ENCODE results near the gene DNAH8.
"Not testable (repeated sequence)": the region's sequence is repeated elsewhere in the genome, so short reads cannot be mapped to it uniquely, and the experiment has no call there.

DNAH8 gene

GRCh38 chr6:38796006-38796405 lies 80.9 kb downstream of the DNAH8 start:
- DNase-seq (ENCODE audit: extremely low read depth in 1 of 2, low read depth in 1 of 2), result no peak

GRCh38 chr6:38796437-38796836 lies 81.3 kb downstream of the DNAH8 start:
- DNase-seq (ENCODE audit: extremely low read depth in 1 of 2, low read depth in 1 of 2), result not testable (repeated sequence)

- no peak for DNase-seq (ENCODE audit: extremely low read depth in 1 of 2, low read depth in 1 of 2)
These were observed 81.7 kb downstream of the DNAH8 start for GRCh38 chr6:38796850-38797249.

GRCh38 chr6:38797391-38797790 lies 82.3 kb downstream of the DNAH8 start:
- no peak for DNase-seq (ENCODE audit: extremely low read depth in 1 of 2, low read depth in 1 of 2)

GRCh38 chr6:38799529-38800184 lies 84.5 kb downstream of the DNAH8 start:
- no peak for DNase-seq (ENCODE audit: extremely low read depth in 1 of 2, low read depth in 1 of 2)

- no peak for DNase-seq (ENCODE audit: extremely low read depth in 1 of 2, low read depth in 1 of 2)
These were observed 86.2 kb downstream of the DNAH8 start for GRCh38 chr6:38801305-38801704.

- no peak for DNase-seq (ENCODE audit: extremely low read depth in 1 of 2, low read depth in 1 of 2)
These were observed 87.4 kb downstream of the DNAH8 start for GRCh38 chr6:38802497-38802896.

GRCh38 chr6:38803129-38803528 lies 88.0 kb downstream of the DNAH8 start:
- no peak for DNase-seq (ENCODE audit: extremely low read depth in 1 of 2, low read depth in 1 of 2)

- DNase-seq (ENCODE audit: extremely low read depth in 1 of 2, low read depth in 1 of 2), result no peak
These were observed 89.2 kb downstream of the DNAH8 start for GRCh38 chr6:38804358-38804757.

GRCh38 chr6:38805127-38805655 lies 90.1 kb downstream of the DNAH8 start:
- DNase-seq (ENCODE audit: extremely low read depth in 1 of 2, low read depth in 1 of 2), result no peak

GRCh38 chr6:38805692-38806091 lies 90.6 kb downstream of the DNAH8 start:
- no peak for DNase-seq (ENCODE audit: extremely low read depth in 1 of 2, low read depth in 1 of 2)

GRCh38 chr6:38806271-38806670 lies 91.2 kb downstream of the DNAH8 start:
- no peak for DNase-seq (ENCODE audit: extremely low read depth in 1 of 2, low read depth in 1 of 2)

GRCh38 chr6:38806833-38807232 lies 91.7 kb downstream of the DNAH8 start:
- DNase-seq (ENCODE audit: extremely low read depth in 1 of 2, low read depth in 1 of 2), result no peak

- no peak for DNase-seq (ENCODE audit: extremely low read depth in 1 of 2, low read depth in 1 of 2)
These were observed 92.9 kb downstream of the DNAH8 start for GRCh38 chr6:38808039-38808438.

GRCh38 chr6:38813041-38813823 lies 98.1 kb downstream of the DNAH8 start:
- no peak for DNase-seq (ENCODE audit: extremely low read depth in 1 of 2, low read depth in 1 of 2)

GRCh38 chr6:38814761-38815160 lies 99.7 kb downstream of the DNAH8 start:
- DNase-seq (ENCODE audit: extremely low read depth in 1 of 2, low read depth in 1 of 2), result no peak

- no peak for DNase-seq (ENCODE audit: extremely low read depth in 1 of 2, low read depth in 1 of 2)
These were observed 100.1 kb downstream of the DNAH8 start for GRCh38 chr6:38815250-38815649.

- no peak for DNase-seq (ENCODE audit: extremely low read depth in 1 of 2, low read depth in 1 of 2)
These were observed 103.6 kb downstream of the DNAH8 start for GRCh38 chr6:38818691-38819090.

GRCh38 chr6:38822963-38823362 lies 107.9 kb downstream of the DNAH8 start:
- no peak for DNase-seq (ENCODE audit: extremely low read depth in 1 of 2, low read depth in 1 of 2)

GRCh38 chr6:38824243-38824894 lies 109.3 kb downstream of the DNAH8 start:
- DNase-seq (ENCODE audit: extremely low read depth in 1 of 2, low read depth in 1 of 2), result no peak

- no peak for DNase-seq (ENCODE audit: extremely low read depth in 1 of 2, low read depth in 1 of 2)
These were observed 111.9 kb downstream of the DNAH8 start for GRCh38 chr6:38827024-38827423.

GRCh38 chr6:38831865-38832264 lies 116.8 kb downstream of the DNAH8 start:
- DNase-seq (ENCODE audit: extremely low read depth in 1 of 2, low read depth in 1 of 2), result no peak

Data from activated CD8-positive, alpha-beta memory T cell treated with anti-CD3 and anti-CD28 coated beads for 1 hour (primary cell).